HepG2 (cell line): ENCODE data around the gene LUC7L. TPM values are rescaled to one million over a fixed set of nuclear protein-coding genes. Genes with fewer than 3 reads are reported as not detected.

ENCODE experiments used
- DBP ChIP-seq: sonication (generic); formaldehyde crosslinking; IDR thresholded peaks from 2 replicates; pipeline ENCODE4 v1.4.0; 2020; ENCODE audit warnings: missing genetic modification reagents; ENCODE audit errors: not compliant biosample characterization
- EEA1 ChIP-seq: sonication (generic); formaldehyde crosslinking; IDR thresholded peaks from 2 replicates; pipeline ENCODE4 v1.5.1; 2020; ENCODE audit warnings: mild to moderate bottlenecking, missing genetic modification reagents, borderline replicate concordance
- GATAD2A ChIP-seq: IDR thresholded peaks from 2 replicates; pipeline ENCODE4 v1.6.1; 2016
- PRDM15 ChIP-seq: sonication (generic); formaldehyde crosslinking; IDR thresholded peaks from 2 replicates; pipeline ENCODE4 v1.4.0; 2020; ENCODE audit warnings: missing genetic modification reagents
- TCF12 ChIP-seq, 2 experiments: fragments of 450-650 bp in 1 of 2; sonication (generic) in 1 of 2; formaldehyde crosslinking in 1 of 2; IDR thresholded peaks; 2 replicates each; pipeline versions ENCODE4 v1.6.1 to v1.8.0; 2017 to 2022; ENCODE audit warnings: antibody characterized with exemption in 1 of 2, mild to moderate bottlenecking in 1 of 2, missing genetic modification reagents in 1 of 2, moderate library complexity in 1 of 2
- TRIM24 ChIP-seq: sonication (generic); formaldehyde crosslinking; IDR thresholded peaks from 2 replicates; pipeline ENCODE4 v1.8.0; 2022; ENCODE audit warnings: mild to moderate bottlenecking, missing genetic modification reagents
- ZNF12 ChIP-seq: sonication (generic); formaldehyde crosslinking; IDR thresholded peaks from 2 replicates; pipeline ENCODE4 v1.5.0; 2020; ENCODE audit warnings: missing genetic modification reagents
- ZNF260 ChIP-seq: sonication (generic); formaldehyde crosslinking; IDR thresholded peaks from 2 replicates; pipeline ENCODE4 v1.4.0; 2020; ENCODE audit warnings: missing genetic modification reagents, low read depth, mild to moderate bottlenecking, borderline replicate concordance
- ZNF510 ChIP-seq: sonication (generic); formaldehyde crosslinking; IDR thresholded peaks from 2 replicates; pipeline ENCODE4 v1.4.0; 2020; ENCODE audit warnings: low read depth, mild to moderate bottlenecking, missing genetic modification reagents
- ZNF557 ChIP-seq: sonication (generic); formaldehyde crosslinking; IDR thresholded peaks from 2 replicates; pipeline ENCODE4 v1.4.0; 2020; ENCODE audit warnings: missing genetic modification reagents
- ZNF7 ChIP-seq: IDR thresholded peaks from 2 replicates; pipeline ENCODE4 v1.6.1; 2016; ENCODE audit warnings: missing biosample characterization, missing genetic modification reagents
- ZNF782 ChIP-seq: sonication (generic); formaldehyde crosslinking; IDR thresholded peaks from 2 replicates; pipeline ENCODE4 v1.4.0; 2020; ENCODE audit warnings: missing genetic modification reagents, mild to moderate bottlenecking, borderline replicate concordance
- ZNF878 ChIP-seq: sonication (generic); formaldehyde crosslinking; IDR thresholded peaks from 2 replicates; pipeline ENCODE4 v1.8.1; 2023; ENCODE audit warnings: mild to moderate bottlenecking, missing genetic modification reagents, moderate library complexity
- polyA plus RNA-seq, 8 experiments: library from polyadenylated mRNA; depleted of rRNA in 3 of 8; stranded (reverse) in 7 of 8; unstranded in 1 of 8; fragments of >200 nt; fragmentation: Illumina TruSeq in 4 of 8; extraction: Trizol in 4 of 8; gene quantifications; 2 replicates each; pipeline versions ENCODE4 v1.2.1 to v1.2.3, GENCODE V29; 2011 to 2016; ENCODE audit warnings: low read depth in 4 of 8, missing spikeins in 1 of 8, mixed read lengths in 1 of 8; ENCODE audit not compliant: insufficient read depth in 1 of 8
- total RNA-seq, 5 experiments: library from RNA; depleted of rRNA; stranded (reverse); fragments of >200 nt; fragmentation: Illumina TruSeq; extraction: Trizol; gene quantifications; 2 replicates each; pipeline ENCODE4 v1.2.3, GENCODE V29; 2016; ENCODE audit warnings: low read depth in 1 of 5
- TF ChIP-seq, protein P1 (sequence below): sonication (generic); formaldehyde crosslinking; IDR thresholded peaks from 2 replicates; pipeline ENCODE4 v1.4.0; 2020; ENCODE audit warnings: missing genetic modification reagents
- TF ChIP-seq, protein P2 (sequence below): sonication (generic); formaldehyde crosslinking; IDR thresholded peaks from 2 replicates; pipeline ENCODE4 v1.5.0; 2020; ENCODE audit warnings: missing genetic modification reagents
- TF ChIP-seq, protein P3 (sequence below): sonication (generic); formaldehyde crosslinking; IDR thresholded peaks from 2 replicates; pipeline ENCODE4 v1.4.0; 2020; ENCODE audit warnings: missing genetic modification reagents
- TF ChIP-seq, protein P4 (sequence below): IDR thresholded peaks from 2 replicates; pipeline ENCODE4 v1.6.1; 2016; ENCODE audit warnings: low read depth, borderline replicate concordance
- TF ChIP-seq, protein P5 (sequence below): sonication (generic); formaldehyde crosslinking; IDR thresholded peaks from 2 replicates; pipeline ENCODE4 v1.4.0; 2020; ENCODE audit warnings: missing genetic modification reagents, low read depth, mild to moderate bottlenecking, borderline replicate concordance

LUC7L gene
- total and polyA plus RNA-seq, 2 of the 13 experiments (the other 11 are each of a cell fraction or from before 2014, with no cell fraction given) = 48.7 to 56.9 TPM

DNA sequence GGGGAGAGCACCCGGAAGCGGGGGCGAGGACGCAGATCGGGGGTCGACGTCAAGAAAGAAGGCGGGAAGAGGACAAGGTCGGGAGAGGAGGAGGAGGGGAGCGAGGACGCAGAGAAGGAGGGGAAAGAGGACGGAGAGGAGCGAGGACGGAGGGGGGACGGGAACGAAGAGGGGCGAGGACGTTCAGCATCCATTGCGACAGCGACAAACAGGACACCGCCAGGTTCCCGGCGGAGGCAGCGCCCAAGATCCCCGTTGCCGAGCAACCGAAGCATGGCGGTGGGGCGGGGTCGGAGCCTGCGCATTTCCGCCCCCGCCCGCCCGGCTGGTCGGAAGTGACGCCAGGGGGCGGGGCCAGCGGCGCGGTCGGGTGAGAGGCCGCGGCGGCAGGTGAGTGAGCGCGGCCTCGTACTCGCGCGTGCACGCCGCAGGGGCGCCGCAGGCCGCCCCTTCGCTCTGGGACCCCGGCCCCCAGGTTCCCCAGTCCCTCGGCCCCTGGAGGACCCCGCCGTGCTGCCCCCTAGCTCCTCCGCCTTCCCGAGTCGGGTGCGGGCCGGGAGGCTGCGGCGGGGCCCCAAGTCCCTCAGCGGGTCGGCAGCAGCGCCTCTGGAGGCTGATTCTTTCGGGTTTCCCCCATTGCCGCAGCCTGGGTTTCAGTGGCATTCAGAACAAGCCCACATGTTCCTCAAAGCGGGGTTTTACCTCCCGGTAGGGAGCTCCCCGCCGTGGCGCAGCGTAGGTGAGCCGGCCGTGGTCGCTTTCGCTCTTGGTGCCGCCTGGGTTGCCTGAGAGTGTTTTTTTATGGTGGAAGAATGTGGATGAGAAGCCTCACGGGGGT is 5.4 kb upstream of the LUC7L start, which contains the start of gene FAM234A (continued):
- TF ChIP-seq, protein P1, sequence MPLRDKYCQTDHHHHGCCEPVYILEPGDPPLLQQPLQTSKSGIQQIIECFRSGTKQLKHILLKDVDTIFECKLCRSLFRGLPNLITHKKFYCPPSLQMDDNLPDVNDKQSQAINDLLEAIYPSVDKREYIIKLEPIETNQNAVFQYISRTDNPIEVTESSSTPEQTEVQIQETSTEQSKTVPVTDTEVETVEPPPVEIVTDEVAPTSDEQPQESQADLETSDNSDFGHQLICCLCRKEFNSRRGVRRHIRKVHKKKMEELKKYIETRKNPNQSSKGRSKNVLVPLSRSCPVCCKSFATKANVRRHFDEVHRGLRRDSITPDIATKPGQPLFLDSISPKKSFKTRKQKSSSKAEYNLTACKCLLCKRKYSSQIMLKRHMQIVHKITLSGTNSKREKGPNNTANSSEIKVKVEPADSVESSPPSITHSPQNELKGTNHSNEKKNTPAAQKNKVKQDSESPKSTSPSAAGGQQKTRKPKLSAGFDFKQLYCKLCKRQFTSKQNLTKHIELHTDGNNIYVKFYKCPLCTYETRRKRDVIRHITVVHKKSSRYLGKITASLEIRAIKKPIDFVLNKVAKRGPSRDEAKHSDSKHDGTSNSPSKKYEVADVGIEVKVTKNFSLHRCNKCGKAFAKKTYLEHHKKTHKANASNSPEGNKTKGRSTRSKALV (CRISPR knock-in tag) = no peak; the same call in 1 of the 2 replicates
- TF ChIP-seq, protein P2, sequence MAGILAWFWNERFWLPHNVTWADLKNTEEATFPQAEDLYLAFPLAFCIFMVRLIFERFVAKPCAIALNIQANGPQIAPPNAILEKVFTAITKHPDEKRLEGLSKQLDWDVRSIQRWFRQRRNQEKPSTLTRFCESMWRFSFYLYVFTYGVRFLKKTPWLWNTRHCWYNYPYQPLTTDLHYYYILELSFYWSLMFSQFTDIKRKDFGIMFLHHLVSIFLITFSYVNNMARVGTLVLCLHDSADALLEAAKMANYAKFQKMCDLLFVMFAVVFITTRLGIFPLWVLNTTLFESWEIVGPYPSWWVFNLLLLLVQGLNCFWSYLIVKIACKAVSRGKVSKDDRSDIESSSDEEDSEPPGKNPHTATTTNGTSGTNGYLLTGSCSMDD (CRISPR knock-in tag) = no peak
- TF ChIP-seq, protein P3, sequence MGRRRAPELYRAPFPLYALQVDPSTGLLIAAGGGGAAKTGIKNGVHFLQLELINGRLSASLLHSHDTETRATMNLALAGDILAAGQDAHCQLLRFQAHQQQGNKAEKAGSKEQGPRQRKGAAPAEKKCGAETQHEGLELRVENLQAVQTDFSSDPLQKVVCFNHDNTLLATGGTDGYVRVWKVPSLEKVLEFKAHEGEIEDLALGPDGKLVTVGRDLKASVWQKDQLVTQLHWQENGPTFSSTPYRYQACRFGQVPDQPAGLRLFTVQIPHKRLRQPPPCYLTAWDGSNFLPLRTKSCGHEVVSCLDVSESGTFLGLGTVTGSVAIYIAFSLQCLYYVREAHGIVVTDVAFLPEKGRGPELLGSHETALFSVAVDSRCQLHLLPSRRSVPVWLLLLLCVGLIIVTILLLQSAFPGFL = no peak
- TF ChIP-seq ZNF7 (CRISPR knock-in tag) (no peak), ZNF12 (peak; percentile 1; the same call in 1 of the 2 replicates), ZNF782 (no peak), TRIM24 (CRISPR knock-in tag) (no peak), PRDM15 (no peak), ZNF557 (CRISPR knock-in tag) (no peak), GATAD2A (CRISPR knock-in tag) (peak; percentile 31; the same call in 1 of the 2 replicates), TCF12 (IDR thresholded peaks at IDR 0.05) (no peak), TCF12 (CRISPR knock-in tag; IDR thresholded peaks at IDR 0.05) (no peak), ZNF510 (CRISPR knock-in tag) (no peak), DBP (no peak), EEA1 (CRISPR knock-in tag) (peak; percentile 75; the same call in 1 of the 2 replicates), ZNF260 (CRISPR knock-in tag) (no peak), ZNF878 (CRISPR knock-in tag) (peak; percentile 85; the same call in 1 of the 2 replicates)
- TF ChIP-seq, protein P4, sequence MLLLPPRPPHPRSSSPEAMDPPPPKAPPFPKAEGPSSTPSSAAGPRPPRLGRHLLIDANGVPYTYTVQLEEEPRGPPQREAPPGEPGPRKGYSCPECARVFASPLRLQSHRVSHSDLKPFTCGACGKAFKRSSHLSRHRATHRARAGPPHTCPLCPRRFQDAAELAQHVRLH = no peak; the same call in 1 of the 2 replicates
- TF ChIP-seq, protein P5, sequence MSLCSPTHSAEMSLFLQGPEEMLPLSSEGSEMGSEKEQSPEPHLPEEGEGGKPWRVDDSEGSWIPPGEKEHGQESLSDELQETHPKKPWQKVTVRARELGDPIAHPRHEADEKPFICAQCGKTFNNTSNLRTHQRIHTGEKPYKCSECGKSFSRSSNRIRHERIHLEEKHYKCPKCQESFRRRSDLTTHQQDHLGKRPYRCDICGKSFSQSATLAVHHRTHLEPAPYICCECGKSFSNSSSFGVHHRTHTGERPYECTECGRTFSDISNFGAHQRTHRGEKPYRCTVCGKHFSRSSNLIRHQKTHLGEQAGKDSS (CRISPR knock-in tag) = no peak
